ENCODE results near the gene SURF6. TPM values are rescaled to one million over a fixed set of nuclear protein-coding genes. Genes with fewer than 3 reads are reported as not detected.

Gene SURF6
- total RNA-seq, 1 donor from 2014 or later: 15.2 TPM

DNA sequence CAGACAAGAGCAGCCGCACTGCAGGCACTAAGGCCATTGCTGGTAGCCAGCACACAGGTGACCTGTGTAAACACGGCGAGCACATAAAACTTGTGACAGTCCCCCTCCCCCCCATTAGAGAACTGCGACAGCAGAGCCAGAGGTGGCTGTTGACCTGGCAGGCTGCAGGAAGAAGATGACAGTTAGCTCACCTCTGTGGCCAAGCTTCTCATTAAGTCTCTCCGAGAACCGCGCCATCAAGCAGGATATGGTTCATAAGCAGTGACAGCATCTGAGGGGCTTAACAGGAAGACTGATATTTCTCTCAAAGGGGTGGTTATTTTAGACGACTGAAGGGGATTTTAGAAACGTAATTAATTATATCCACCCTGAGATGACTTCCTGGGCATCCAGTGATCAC, 34.7 kb upstream of the SURF6 start:
- no peak for DNase-seq
- no peak for ATAC-seq
- peaks cover 70% of the 10 kb centered on the region for H3K36me3 ChIP-seq
- intact Hi-C loops (cut with DNase I): no loop called here
- H3K27me3 ChIP-seq (ENCODE audit: low read depth): no peaks in the 10 kb centered on the region
- peak overlapping the region; percentile 26 for H3K27ac ChIP-seq
- peaks cover 75% of the 10 kb centered on the region for H3K4me1 ChIP-seq
- no peaks in the 10 kb centered on the region for H3K9me3 ChIP-seq
- H3K4me3 ChIP-seq: peak overlapping the region; percentile 14
- TF ChIP-seq, protein P1, sequence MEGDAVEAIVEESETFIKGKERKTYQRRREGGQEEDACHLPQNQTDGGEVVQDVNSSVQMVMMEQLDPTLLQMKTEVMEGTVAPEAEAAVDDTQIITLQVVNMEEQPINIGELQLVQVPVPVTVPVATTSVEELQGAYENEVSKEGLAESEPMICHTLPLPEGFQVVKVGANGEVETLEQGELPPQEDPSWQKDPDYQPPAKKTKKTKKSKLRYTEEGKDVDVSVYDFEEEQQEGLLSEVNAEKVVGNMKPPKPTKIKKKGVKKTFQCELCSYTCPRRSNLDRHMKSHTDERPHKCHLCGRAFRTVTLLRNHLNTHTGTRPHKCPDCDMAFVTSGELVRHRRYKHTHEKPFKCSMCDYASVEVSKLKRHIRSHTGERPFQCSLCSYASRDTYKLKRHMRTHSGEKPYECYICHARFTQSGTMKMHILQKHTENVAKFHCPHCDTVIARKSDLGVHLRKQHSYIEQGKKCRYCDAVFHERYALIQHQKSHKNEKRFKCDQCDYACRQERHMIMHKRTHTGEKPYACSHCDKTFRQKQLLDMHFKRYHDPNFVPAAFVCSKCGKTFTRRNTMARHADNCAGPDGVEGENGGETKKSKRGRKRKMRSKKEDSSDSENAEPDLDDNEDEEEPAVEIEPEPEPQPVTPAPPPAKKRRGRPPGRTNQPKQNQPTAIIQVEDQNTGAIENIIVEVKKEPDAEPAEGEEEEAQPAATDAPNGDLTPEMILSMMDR (IDR thresholded peaks at IDR 0.05): no peak

GRCh38 chr9:133369933-133370332, 33.9 kb upstream of the SURF6 start:
- Histone ChIP-seq H3K27me3 (ENCODE audit: low read depth) (no peaks in the 10 kb centered on the region), H3K27ac (peak overlapping the region; percentile 26), H3K4me1 (peaks cover 77% of the 10 kb centered on the region), H3K36me3 (peaks cover 78% of the 10 kb centered on the region), H3K4me3 (no peak overlapping the region), H3K9me3 (no peaks in the 10 kb centered on the region)
- TF ChIP-seq, protein P1 (IDR thresholded peaks at IDR 0.05): no peak
- intact Hi-C loops (cut with DNase I): no loop called here
- DNase-seq (no peak), ATAC-seq (peak; percentile 39 to 43)

GRCh38 chr9:133369422-133369821, 33.4 kb upstream of the SURF6 start:
- TF ChIP-seq, protein P1 (IDR thresholded peaks at IDR 0.05): no peak
- H3K27ac ChIP-seq: peak overlapping the region; percentile 26
- no peaks in the 10 kb centered on the region for H3K27me3 ChIP-seq (ENCODE audit: low read depth)
- peaks cover 83% of the 10 kb centered on the region for H3K36me3 ChIP-seq
- no peaks in the 10 kb centered on the region for H3K9me3 ChIP-seq
- no peak overlapping the region for H3K4me3 ChIP-seq
- ATAC-seq (no peak), DNase-seq (no peak)
- intact Hi-C loops (cut with DNase I): no loop called here
- peaks cover 75% of the 10 kb centered on the region for H3K4me1 ChIP-seq

GRCh38 chr9:133368249-133368881, 32.4 kb upstream of the SURF6 start:
- no peak overlapping the region for H3K4me3 ChIP-seq
- TF ChIP-seq, protein P1 (IDR thresholded peaks at IDR 0.05): no peak
- peaks cover 92% of the 10 kb centered on the region for H3K36me3 ChIP-seq
- H3K27ac ChIP-seq: no peak overlapping the region
- intact Hi-C loops (cut with DNase I): no loop called here
- no peaks in the 10 kb centered on the region for H3K9me3 ChIP-seq
- H3K27me3 ChIP-seq (ENCODE audit: low read depth): no peaks in the 10 kb centered on the region
- ATAC-seq (no peak), DNase-seq (no peak)
- peaks cover 66% of the 10 kb centered on the region for H3K4me1 ChIP-seq

DNA sequence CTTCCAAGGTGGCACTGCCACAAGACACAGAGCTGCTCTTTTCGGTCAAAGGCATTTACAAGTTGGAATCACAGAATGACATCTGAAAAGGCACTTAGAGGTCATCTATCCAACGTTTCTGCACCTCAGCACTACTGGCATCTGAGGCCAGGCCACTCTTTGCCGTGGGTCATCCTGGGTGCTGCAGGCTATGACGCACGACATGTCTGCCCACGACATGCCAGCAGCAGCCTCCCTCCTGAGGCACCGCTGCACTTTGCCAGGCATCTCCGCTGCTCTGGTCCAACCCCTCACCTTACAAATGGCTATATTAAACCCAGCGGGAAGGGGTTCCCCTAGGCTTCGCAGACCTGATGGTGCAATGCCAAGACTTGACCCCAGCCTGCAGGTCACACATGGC, 31.8 kb upstream of the SURF6 start:
- TF ChIP-seq, protein P1 (IDR thresholded peaks at IDR 0.05): no peak
- Histone ChIP-seq H3K4me3 (no peak overlapping the region), H3K4me1 (peaks cover 60% of the 10 kb centered on the region), H3K9me3 (no peaks in the 10 kb centered on the region), H3K36me3 (peaks cover 92% of the 10 kb centered on the region), H3K27me3 (ENCODE audit: low read depth) (no peaks in the 10 kb centered on the region), H3K27ac (no peak overlapping the region)
- no peak for DNase-seq
- ATAC-seq: no peak
- intact Hi-C loops (cut with DNase I): no loop called here

Data from lower lobe of right lung (tissue), 2 donors.